ENCODE results near the gene PNPLA5.

Gene PNPLA5

DNA sequence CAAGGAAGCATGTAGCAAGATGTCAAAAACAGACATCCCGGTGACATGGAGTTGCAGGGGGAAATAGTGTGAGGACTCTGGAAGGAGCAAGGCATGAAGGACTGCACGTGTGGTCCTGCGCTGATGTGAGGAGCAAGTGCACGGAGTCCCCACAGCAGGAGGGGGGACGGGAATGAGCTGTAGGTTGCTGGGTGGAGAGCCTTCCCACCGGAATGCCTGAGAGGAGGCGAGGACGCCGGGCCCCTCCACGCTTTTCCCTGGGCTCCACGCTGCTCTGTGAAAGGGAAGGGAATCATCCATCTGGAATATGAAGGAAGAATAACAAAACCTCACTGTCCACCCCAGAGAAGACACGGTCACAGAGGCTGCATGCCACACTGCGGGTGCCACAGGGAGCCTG lies 56.1 kb downstream of the PNPLA5 start:
- DNase-seq: no peak

DNA sequence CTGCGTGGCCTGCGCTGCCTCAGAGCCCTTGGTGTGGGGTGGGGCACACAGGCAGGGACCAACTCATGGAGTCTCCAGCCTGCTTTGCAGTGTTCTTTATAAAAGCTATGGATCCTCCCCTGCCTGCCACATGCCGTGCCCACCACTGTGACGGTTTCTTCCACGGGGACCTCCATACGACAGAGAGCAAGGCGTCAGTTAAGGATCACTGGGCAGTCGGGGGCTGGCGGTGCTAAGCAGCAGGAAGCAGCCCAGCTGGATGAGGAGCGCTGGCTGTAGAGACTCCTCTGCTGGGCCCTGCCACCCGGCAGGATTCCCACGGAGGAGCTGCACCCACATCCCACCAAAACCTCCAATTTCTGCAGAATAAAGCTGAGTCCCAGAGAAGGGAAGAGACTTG lies 56.6 kb downstream of the PNPLA5 start:
- no peak for DNase-seq

DNA sequence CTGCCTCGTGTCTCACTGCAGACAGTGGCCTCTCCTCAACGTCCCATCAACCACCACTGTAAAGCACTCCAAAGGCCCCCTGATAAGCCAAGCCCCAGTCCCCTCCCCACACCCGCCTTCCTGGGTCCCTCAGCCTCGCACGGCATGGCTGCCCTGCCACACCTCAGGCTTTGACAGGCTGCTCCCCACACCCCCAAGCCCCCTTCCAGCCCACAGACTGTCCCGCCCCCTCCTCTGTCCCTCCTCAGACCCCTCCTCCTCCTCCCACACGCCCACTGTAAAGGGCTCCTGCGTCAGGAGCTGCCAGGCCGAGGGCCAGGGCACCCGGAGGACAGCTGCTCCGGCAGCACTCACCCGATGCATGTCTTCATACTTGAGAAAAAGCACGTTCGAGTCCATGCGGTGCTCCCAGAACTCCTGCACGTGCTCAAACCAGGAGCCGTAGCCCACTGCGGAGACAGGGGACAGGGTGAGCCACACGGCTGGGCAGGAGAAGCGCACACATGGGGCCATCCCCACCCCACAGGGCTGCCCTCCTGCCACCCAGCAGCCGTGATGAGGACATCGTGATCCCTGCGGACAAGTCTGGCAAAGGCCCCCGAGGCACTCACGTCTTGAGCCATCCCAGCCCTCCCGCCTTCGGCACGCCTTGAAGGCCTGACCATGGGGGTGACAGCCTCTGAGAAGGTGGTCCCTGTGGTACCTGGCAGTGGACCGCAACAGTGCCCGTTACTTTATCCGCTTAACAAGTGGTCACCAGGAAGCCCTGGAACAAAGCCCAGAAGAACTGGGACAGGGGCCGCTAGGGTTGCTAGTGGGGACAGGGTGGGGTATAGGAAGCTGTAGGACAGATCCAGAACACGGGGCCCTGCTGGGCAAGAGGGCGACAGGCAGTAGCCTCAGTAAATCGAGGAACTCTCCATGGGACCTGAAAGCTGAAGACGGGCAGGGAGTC lies 58.2 kb downstream of the PNPLA5 start:
- DNase-seq: no peak

DNA sequence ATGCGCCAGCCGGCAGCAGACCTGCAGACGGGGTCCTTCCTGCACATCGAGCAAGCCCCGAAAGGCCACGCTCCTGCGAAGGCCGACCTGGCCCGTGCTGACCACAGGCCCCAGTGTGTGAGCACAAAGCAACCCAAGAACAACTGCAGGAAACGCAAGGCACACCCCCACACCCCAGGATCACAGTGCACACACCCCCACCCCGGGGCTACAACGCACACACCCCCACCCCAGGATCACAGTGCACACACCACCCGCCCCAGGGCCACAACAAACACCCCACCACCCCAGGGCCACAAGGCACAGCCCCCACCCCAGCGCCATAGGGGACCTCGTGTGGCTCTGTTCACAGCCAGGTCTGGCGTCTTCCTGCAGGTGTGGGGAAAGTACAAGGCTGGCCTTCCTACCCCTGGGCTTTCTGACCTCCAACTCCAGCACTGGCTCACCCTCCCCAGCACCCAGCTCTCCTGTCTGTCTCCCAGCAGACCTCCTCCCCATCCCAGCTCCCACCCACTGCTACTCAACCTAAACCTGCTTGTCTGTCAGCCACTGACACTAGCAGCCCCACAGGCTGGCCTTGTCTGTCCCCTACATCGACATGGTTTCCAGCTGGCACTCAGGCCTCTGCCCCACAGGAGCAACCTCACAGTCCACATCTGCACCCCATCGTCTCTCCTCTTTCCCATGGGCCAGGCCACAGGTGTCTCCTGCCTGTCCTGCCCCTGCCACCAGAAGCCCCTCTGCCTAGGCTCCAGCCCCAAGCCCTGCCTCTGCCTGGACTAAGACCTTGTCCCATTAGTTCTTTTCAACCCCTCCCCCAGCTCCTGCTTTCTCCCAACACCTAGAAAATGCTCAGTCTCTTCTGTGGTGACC lies 59.2 kb downstream of the PNPLA5 start:
- DNase-seq: no peak

DNA sequence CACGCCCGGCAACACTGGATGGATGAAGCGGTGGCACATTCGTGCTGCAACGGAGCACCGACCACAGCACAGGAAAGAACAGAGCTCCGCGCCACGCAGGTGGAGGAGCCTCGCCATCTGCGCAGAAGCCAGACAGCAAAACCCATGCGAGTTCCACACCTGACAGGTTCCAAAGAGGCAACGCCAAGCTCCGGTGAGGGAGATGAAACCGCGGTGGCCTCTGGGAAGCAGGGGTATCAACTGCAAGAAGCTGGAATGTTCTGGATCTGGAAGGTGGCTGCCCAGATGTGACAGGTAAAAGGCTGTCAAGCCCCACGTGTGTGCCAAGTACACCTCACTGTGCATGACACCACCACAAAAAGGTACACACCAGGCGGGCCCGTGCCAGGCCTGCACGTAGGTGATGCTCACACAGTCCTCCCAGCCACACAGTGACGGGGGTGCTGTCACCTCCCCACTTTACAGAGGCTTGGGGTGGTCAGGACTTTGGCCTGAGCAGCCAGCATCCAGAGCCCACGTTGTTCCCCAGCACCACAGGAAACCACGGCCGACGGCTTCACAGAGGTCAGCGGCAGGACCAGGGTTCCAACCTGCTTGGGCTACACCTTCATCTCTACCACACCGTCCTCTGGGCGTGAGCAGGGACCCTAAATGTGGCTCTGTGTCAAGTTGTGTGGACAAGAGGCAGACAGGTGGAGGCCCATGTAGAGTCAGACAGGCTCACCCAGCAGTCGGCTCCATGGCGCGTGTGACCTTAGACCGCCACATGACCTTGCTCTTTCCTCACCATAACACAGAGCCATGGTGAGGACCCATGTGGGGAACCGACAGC lies 60.0 kb downstream of the PNPLA5 start:
- DNase-seq: no peak

DNA sequence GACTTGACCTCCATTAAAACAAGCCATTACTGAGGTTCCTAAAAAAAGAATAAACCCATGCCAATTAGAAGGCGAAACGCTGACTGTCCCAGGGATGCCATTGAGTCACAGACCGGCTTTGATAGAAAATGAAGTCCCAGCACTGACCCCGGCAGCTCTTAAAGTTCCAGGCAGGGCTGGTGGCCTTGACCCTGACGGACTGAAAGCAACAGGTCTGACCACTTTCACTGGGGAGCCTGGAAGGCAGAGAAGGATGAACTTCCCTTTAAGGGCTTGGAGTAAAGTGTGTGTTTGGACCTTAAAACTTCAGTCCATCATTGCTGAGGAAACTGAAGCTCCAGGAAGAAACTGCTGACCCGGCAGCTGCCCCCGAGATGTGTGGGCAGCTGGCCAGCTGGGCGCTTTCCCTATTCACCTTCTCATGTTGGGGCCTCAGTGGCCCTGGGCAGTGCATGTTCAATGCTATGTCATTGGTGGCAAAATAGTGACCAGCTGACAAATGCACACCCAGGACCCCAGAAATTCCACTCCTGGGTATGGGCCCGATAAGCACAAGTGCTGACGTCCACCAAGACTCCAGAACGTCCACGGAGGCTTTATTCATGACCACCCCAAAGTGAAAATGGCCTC lies 60.8 kb downstream of the PNPLA5 start:
- no peak for DNase-seq

DNA sequence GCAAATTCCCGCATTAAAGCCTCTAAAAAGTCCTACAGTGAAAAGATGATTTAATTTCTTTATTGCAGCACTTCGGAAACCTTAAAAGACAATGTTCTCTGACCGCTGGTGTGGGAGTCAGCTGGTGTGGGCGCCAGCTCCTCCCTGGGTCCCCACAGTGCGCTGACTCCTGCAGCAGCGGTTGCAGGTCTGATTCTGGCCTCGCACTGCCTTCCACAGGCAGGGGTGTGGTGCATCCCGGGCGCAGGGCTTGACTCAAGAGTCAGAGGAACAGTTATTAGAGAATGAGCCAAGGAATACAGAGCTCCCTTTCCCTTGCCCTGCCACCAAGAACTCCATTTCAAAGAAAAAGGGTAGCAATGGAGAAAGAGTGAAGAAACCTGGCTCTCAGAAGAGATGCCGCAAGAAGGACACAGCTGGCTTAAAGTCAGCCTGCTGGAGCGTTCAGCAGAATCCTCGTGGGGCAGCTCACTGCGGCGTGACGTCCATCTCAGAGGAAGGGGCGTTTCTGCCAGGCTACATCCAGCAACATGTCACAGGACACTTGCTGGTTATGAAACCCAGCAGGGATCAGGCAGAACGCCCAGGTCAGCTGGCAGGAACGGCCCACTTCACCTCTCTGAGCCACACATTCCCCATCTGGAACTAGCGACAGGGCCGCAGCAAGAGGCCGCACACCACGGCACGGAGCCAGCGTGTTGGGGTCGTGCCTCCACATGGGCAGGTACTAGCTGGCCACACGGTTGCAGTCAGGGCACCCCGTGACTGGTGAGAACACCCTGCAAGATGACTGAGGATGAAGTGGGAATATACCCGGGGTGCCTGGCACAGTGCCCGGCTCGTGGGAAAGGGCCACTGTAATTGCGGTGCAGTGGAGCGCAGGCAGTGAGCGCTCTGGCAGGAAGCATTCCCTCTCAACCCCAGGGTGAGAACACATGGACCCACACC lies 61.6 kb downstream of the PNPLA5 start:
- DNase-seq: peak; percentile 42
